ENCODE results near the gene BCL2. TPM values are rescaled to one million over a fixed set of nuclear protein-coding genes. Genes with fewer than 3 reads are reported as not detected.

BCL2 gene
- polyA plus RNA-seq, 3 donors, result 23.1 to 27.3 (median 26.8) TPM

DNA sequence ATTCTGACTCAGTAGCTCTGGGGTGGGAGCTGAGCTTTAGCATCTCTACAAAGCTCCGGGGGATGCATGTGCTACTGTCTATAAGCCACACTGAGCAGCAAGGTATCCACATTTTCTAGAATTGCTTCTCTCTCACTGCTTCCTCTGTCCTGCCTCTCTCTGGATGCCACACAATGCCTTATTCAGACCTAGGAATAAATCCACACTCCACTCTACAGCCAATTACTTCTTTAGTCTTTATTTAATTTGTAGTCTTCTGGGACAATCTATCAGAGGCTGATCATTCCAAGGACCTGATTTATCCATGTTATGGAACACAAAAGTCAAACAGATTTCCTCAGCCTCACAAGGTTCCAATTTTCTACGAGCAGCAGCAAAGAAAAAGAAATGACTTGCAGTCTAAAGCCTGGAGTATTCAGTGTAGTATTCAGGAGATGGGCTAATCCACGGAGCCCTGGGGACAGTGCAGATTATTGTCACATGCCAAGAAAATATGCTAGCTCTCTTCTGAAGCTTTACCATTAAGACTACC is 4.4 kb downstream of the BCL2 start:
- no peak for DNase-seq (ENCODE audit: extremely low read depth in 1 of 11, low read depth in 9 of 11, low spot score in 4 of 11)

DNA sequence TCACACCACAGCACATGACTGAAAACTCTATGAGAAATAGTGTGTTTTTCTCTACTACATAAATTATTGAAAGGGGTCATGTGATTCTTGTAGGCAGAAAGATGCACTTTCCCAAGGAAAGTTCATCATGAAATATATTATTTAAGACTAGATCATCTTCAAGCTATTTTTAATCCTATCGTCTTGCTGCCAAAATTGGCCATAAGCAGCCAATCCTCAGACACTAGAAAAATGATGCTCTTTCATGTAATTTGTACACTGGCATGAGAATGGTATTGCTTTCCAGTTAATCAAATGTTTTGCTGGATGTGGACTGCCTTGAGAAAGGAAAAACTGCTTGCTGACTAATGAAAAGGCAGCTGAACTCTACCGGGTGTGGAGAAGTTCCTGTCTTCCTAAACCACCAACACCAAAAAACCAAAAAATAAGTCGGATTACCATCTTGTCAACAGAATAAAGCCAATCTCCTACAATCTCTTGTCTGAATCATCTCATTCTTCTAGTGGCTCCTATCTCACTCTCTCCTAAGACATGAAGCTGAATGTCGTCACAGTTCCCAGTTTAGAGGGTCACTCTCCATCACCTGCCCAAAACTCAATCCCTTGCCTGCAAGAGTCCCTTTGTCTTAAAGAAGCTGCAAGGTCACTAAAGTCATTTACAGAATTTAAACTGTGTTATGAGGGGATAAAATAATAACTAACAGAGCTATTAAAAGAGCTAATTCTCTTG is 5.3 kb downstream of the BCL2 start:
- no peak for DNase-seq (ENCODE audit: extremely low read depth in 1 of 11, low read depth in 9 of 11, low spot score in 4 of 11)

DNA sequence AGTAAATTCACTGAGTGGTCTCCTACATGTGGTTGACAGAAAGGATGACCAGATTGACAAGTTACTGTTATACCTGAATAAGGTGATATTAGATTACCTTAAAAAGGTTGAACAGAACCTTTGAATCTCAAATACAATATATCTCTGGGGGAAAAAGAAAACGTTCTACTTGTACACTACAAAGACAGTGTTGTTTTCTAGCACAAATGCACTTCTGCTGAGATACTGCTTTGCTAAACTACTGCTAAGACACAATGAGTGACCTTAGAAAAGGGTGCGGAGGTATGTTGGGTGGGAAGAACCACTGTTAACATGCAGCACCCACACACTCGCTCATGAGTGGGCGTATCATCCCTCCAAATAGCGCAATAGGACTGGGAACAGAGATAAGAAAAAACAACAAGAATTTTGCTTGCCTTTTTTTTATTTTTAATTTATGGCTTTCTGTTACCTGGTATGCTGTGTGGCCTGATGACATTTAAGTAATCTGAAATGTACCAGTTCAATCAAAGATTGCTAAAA is 6.1 kb downstream of the BCL2 start:
- DNase-seq (ENCODE audit: extremely low read depth in 1 of 11, low read depth in 9 of 11, low spot score in 4 of 11), result no peak

DNA sequence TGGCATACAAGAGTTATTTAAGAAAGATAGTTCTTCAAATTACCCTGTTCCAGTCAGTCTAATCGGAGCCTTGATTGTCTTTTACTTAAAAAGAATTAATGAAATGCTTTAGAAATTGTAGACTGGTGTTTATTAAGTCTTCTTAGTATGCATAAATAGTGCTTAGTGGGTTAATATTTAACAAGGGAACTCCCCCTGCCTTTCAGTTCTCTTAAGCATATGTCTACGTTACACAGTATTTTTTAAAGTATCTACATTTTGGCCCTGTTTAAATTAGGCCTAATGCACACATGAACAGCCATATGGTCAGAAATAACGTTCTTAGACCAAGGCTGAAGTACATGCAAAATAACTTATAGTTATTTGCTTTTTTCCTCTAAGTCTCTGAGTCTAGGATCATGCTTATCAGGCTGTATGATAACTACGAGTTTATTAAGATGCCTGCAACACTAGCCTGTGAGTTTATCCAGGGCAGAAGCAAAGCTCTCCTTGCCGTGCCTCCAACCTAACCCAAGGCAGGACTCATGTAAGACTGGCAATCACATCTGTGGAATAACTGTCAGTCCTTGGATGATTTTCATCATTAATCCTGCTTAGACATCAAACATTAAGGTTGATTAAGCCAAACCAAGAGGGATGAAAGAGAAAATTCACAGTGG is 6.7 kb downstream of the BCL2 start:
- no peak for DNase-seq (ENCODE audit: extremely low read depth in 1 of 11, low read depth in 9 of 11, low spot score in 4 of 11)

DNA sequence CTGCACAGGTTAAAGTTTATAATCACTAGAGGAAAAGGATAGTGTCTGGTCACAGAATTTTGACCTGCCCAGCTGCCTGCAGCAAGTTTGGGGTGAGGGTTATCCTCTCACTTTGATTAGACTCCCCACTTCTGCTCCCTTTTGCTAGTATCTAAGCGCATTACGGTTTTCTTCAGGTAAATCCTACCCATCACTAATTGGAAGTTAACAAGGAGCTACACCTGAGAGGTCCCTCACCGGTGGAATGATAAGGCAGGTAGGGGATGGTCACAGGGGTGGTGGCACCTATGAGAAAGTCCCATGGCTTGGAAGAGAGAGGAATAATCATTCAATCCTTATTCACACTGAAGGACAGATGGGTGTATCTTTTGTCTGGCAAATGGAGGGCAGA is 7.6 kb downstream of the BCL2 start:
- no peak for DNase-seq (ENCODE audit: extremely low read depth in 1 of 11, low read depth in 9 of 11, low spot score in 4 of 11)

DNA sequence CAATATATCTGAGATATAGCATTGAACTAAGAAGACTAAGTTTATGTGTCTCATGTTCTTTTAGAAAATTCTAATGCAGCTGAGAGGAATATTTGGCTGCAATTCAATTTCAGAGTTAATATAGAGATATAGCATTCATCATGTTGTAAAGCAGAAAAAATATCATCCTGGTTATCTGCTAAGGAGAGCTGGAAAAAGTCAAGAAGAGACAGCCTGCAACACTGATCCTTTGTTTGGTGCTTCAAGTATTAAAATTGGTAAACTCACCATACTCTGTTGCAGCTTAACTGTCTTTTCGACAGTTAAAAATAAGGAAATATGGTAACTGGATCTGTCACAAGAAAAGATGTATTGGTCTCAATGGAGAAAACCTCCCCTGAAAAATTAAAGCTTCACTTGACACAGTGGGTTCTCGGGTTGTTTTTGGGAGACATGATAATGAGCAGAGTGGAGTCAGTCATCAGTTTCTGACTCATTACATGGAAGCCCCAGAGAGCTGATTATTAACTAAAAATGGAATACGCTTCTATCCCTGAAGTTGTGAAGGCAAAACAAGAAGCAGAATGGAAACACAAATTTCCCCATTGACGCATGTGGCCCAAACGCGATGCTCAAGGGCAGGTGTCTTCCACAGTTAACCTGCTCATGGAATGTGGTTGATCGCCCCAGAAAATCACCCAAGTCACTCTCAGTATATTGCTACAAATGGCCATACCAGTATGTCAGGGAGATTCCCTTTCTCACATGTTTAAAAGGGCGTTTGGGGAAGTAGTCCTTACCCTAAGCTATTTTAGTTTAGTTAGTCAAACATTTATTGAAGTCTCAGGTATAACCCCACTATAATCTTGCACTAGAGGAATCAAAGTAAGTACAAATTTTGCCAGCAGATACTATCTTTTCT is 8.2 kb downstream of the BCL2 start:
- DNase-seq (ENCODE audit: extremely low read depth in 1 of 11, low read depth in 9 of 11, low spot score in 4 of 11), result no peak

DNA sequence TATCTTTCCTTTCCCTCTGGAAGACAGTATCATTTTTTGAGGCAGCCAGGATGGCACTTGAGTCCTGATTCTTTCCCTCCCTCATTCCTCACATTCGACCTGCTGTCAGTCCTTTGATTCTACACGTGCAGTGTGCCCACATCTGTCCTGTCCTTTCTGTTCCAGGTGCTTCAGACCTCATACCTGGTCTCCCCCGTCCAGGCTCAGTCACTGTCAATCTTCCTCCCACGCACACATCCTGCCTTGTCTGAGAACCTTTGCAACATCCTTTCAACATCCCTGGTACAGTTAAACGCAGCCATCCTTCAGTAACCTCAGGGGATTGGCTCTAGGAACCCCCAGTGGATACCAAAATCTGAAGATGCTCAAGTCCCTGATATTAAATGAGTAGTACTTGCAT is 10.1 kb downstream of the BCL2 start:
- DNase-seq (ENCODE audit: extremely low read depth in 1 of 11, low read depth in 9 of 11, low spot score in 4 of 11), result no peak

DNA sequence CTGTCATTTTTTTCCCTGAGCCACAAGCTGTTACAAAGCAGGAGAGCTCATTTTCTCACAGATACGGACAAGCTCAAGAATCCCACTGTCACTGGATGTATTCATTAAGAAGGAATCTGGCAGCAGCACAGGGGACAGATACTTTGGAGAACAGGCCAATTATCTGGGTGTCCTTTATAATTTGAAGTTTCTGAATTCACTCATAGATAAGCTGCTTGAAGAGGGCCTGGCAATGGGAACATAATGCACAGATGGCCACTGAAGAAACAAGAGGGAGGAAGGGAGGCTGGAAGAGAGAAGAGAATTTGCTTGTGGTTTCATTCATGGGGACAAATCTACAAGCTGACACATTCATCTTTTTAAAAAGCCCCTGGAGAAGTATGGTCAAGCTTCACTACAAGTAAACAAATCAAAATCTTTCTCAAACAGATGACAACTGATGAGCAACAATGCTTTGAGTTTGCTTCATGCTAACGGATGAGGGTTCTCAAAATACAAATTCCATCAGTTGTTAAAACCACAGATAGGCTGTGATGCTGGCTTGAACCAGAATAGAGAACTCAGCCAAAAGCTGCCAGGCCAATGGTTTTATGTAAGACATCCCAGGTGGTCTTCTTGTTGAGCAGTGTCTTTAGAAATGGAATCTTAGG is 11.9 kb downstream of the BCL2 start:
- no peak for DNase-seq (ENCODE audit: extremely low read depth in 1 of 11, low read depth in 9 of 11, low spot score in 4 of 11)

DNA sequence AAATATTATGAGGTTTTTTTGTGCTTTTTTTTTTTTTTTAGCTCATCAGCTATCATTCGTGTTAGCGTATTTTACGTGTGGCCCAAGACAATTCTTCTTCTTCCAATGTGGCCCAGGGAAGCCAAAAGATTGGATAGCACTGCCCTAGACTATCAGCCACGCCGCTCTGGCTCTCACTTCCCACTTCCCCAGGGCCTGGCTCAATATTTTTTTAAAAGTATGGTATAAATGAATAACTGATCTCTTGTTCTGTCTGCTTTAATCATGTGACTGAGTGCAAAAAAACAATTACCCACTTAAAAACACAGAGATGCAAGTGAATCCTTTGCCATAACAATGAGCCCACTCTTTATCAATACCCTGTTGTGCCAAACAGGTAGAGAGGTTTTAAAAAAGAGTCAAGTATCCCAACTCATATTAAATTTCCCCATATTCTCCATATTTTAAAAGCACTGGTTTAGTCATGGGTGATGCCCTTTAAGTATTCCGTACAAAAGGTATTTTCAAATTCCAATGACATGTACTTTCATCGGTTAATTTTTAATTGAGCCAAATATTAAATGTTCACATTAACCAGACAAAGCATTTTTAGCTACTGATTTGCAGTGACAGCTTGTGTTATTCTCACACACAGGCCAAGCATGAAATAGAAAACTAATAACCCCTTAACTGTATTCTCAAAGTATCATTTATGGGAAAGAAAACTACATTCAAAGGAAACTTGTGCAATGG is 12.6 kb downstream of the BCL2 start:
- DNase-seq (ENCODE audit: extremely low read depth in 1 of 11, low read depth in 9 of 11, low spot score in 4 of 11), result no peak

DNA sequence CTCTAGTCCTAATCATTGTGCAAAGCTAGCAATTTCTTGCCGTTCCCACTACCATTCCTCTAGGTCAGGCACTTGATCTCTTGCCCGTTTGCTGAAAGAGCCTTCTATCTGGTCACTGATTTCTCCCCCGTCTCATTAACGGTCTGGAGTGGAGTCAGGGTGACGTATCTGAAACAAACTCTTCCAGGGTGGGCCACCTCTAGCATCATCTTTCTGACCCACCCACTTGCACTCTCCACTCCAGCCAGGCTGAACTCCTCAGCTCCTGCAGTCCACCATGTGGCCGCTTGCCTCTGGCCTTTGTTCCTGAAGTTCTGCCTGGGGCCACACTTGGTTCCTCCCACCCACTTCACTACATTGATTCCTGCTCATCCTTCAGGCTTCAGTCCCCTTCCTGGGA is 13.3 kb downstream of the BCL2 start:
- no peak for DNase-seq (ENCODE audit: extremely low read depth in 1 of 11, low read depth in 9 of 11, low spot score in 4 of 11)

DNA sequence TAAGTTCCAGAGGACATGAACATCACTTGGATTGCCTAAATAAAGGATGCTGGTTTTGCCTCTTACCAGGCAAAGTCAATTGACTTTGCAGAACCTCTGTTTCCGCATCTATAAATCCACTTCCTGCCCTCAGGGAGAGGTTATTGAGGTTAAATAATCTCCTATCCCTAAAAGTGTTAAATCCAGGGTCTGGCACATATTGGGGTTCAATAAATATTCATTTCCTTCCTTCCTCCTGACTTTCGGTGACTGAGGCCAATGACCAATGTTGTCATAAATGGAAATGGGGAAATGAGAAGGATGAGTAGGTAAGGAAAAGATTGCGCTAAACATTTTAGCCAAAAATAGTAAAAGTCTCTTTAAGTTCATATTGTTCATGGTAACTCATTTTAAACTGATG is 16.0 kb downstream of the BCL2 start:
- no peak for DNase-seq (ENCODE audit: extremely low read depth in 1 of 11, low read depth in 9 of 11, low spot score in 4 of 11)

DNA sequence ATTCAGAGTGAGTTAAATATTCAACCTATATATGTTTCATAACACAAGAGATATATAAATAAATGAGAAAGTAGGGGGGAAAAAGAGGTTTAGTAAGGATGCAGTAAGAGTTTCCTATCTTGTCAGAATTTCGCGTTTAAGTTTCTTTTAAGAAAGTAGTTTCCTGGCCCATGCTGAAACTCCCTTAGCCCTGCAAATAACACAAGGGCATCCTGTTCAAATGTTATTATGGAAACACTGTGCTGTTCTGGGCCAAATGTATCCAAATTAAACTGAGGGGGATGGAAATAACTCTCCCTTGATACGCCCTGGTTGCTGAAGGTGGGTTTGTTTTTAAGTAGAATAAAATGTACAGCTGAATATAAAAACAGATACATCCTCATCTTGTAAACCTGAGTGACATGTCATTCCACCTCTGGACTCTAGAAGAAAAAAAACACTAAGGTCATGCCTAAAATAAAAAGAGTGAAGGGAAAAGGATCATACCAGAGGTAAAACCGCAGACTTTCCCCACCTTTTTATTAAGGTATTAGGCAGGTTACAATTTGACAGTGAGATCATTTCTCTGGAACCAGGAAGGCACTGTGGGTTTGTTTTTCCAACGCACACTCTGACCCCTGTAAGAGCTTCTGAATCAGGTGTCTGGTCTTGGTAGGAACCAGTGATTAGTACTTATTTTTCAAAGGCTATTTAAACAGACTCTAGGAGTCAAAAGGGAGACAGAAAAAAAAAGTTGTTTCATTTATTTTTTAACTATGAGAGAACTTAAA is 16.7 kb downstream of the BCL2 start:
- DNase-seq (ENCODE audit: extremely low read depth in 1 of 11, low read depth in 9 of 11, low spot score in 4 of 11), result no peak

DNA sequence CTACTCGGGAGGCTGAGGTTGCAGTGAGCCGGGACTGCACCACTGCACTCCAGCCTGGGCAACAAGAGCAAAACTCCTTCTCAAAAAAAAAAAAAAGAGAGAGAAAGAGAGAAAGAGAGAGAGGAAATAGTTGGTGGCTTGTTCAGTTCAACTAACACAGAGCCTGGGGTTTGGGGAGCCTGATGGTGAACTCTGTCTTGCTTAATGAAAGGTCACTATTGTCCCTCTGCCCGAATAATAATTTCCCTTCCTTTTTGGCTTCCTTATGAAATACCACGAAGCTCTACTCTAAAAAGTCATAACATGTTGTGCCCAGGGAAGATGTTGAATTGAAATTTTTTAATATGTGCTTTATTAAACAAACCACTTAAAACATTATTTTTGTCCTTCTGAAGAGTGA is 17.3 kb downstream of the BCL2 start:
- no peak for DNase-seq (ENCODE audit: extremely low read depth in 1 of 11, low read depth in 9 of 11, low spot score in 4 of 11)

DNA sequence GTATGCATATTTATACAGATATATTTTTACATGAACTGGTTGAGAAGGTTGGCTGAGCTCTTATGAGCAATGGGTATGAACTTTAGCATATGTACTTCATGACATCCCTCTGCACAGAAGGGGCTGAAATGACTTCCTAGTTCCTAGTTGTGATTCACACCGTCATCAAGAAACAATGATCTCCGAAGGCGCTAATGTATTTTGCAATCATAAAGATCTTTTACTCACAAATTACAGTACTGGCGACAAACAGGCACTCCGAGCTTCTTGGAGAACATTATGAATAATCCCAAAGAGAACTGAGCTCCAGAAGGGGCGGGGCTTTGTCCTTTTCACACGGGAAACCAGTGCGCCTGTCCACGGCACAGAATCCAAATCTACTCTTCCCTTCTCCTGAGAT is 18.1 kb downstream of the BCL2 start:
- DNase-seq (ENCODE audit: extremely low read depth in 1 of 11, low read depth in 9 of 11, low spot score in 4 of 11), result no peak

DNA sequence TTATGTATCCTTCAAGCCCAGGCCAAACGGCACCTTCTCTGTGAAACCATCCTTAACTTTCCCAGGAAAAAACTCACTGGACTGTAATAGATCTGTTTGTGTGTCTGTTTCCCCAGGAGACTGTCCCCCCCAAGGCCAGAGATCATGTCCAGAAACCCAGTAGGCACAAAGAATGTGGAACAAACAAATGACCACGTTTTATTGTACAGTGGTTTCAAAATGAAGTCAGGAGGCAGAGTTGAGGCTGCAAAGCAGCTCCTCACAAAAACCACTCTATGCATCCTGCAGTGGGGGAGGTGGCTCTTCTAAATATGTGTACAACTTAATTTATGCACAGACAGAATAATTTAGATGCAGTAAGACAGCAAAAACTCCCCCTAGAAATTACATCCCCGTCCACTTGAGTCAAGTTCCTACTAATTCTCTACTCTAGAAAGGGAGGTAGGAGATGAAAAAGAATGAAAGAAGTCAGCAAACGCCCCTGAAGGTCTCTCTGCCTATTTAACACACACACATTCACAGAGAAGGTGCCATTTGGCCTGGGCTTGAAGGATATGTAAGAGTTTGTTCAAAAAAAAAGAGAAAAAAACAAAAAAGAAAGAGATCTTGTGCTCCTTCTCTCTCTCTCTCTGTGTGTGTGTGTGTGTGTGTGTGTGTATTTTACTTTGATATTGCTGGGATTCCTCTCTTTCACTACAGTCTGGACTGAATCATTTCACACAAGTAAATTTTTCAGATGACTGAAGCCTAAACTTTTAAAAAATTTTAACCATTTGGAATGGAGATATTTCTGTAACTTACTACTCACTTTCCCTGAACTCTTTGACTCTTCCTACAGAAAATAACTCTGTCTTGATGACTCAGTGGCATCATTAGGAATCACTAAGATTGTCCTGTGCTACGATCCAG is 19.5 kb downstream of the BCL2 start:
- DNase-seq (ENCODE audit: extremely low read depth in 1 of 11, low read depth in 9 of 11, low spot score in 4 of 11), result no peak

DNA sequence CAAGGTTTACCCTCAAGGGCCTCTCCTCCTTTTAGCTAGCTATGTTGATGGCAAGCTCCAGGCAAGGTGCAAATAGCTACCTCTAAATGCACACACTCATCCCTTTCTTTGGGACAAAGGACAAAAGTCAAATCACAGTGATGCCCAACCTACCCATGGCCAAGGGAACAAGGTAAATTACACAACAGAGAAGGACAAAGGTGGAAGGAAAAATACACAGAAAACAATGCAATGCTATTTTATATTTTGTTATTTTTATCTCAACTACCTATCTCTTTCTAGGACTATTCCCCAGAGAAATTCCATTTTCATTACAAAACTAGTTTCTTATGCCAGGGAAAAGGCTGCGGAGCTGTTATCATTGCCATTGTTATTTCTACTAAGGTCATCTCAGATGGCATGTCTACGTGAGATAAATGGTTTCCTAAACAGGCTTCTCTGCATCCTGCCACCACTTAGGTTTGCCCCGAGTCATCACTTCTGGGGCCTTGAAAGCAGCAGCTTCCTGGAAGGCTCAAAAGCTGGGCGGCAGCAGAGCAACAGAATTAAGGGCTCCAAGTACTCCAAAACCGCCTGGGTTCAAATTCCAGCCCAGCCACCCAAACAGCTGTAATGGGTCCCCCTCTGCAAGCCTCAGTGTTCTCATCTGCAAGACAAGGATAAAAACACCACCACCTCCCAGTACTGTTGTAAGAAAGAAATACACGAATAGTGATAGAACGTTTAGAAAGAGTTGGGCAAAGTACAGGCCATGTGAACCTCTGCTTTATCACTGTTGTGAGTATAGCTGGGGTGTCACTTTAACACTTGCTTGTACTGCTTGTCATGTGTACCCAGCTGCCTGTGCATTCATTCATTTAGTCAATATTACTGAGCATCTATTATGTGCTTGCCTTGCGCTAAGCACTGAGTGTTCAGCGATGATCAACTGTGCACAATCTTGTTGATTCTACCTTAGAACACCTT is 20.9 kb downstream of the BCL2 start:
- no peak for DNase-seq (ENCODE audit: extremely low read depth in 1 of 11, low read depth in 9 of 11, low spot score in 4 of 11)
